ENCODE data around the gene MMP11. TPM values are rescaled to one million over a fixed set of nuclear protein-coding genes. Genes with fewer than 3 reads are reported as not detected.

Gene MMP11
- total and polyA plus RNA-seq, 11 donors: 5.2 to 17.0 (median 10.4) TPM

DNA sequence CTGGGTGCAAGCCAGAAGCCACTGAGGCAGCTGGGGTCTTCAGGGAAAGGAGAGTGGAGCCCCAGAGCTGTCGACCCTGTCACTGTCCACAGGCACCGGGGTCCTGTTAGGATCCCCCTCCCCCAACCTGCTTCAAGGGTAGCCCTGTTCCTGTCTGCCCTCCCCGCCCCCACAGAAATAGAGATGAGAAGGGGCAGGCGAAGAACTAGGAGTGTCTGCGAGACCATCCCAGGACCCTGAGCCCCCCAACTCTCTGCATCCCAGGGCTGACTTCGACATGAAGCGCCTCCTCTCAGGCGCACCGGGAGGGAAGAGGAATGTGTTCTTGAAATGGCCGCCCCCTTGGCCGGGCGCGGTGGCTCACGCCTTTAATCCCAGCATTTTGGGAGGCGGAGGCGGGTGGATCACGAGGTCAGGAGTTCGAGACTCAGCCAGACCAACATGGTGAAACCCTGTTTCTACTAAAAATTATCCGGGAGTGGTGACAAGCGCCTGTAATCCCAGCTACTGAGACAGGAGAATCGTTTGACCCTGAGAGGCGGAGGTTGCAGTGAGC is 21.1 kb upstream of the MMP11 start:
- no peaks in the 10 kb centered on the region for H3K36me3 ChIP-seq
- peak in 1 of 5 donors; percentile 44 for DNase-seq
- peak overlapping the region; percentile 63 to 92 (median 86) for H3K27ac ChIP-seq
- ATAC-seq: peak; percentile 8 to 50 (median 44)
- peaks cover 0 to 22% (median 8%) of the 10 kb centered on the region in 12 donors for H3K4me1 ChIP-seq
- H3K9me3 ChIP-seq: no peaks in the 10 kb centered on the region
- peak overlapping the region; percentile 46 to 81 (median 71) for H3K4me3 ChIP-seq
- intact Hi-C loops (cut with DNase I): loop anchor here in 1 of 10 donors (5.0 kb wide), 1 partner anchor 34 kb away; no protein-coding TSS in a partner anchor
- TF ChIP-seq POLR2A (IDR thresholded peaks at IDR 0.05): no peak
- TF ChIP-seq, protein P1, sequence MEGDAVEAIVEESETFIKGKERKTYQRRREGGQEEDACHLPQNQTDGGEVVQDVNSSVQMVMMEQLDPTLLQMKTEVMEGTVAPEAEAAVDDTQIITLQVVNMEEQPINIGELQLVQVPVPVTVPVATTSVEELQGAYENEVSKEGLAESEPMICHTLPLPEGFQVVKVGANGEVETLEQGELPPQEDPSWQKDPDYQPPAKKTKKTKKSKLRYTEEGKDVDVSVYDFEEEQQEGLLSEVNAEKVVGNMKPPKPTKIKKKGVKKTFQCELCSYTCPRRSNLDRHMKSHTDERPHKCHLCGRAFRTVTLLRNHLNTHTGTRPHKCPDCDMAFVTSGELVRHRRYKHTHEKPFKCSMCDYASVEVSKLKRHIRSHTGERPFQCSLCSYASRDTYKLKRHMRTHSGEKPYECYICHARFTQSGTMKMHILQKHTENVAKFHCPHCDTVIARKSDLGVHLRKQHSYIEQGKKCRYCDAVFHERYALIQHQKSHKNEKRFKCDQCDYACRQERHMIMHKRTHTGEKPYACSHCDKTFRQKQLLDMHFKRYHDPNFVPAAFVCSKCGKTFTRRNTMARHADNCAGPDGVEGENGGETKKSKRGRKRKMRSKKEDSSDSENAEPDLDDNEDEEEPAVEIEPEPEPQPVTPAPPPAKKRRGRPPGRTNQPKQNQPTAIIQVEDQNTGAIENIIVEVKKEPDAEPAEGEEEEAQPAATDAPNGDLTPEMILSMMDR (IDR thresholded peaks at IDR 0.05): no peak
- WGBS, 4 donors: 19 to 41% (median 36%) methylated on average over 16 to 22 of the region's 22 CpGs
- H3K27me3 ChIP-seq: no peaks in the 10 kb centered on the region

DNA sequence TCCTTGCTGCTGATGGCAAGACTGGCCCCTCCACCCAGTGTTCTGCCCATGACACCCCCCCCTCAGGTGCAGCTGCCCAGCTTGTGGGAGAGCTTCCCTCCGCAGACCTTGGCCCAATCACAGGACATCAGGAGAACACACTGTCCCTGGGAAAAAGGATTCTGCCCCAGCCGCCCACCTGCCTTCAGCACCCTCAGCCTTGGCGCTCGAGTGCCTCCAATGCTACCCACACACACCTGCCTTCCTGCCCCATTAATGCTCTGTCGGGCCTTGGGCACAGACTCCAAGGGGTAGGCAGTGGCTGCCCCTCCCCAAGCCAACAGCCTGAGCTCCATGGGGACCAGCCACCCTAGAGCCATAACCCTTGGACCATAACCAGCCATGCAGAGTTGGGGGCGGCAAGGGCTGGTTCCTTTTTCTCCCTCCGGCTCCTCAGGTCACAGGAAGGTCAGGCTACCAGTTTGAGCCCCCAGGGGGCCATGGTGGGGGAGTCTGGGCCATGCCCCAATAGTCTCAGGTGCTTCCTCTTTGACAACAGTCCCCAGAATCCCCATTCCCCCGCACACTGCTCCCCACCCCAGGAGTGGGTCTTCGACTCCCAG is 20.5 kb upstream of the MMP11 start:
- H3K4me3 ChIP-seq: no peak overlapping the region
- DNase-seq: peak in 1 of 5 donors; percentile 48
- H3K4me1 ChIP-seq: peaks cover 0 to 22% (median 8%) of the 10 kb centered on the region in 12 donors
- intact Hi-C loops (cut with DNase I): loop anchor here in 1 of 10 donors (5.0 kb wide), 1 partner anchor 35 kb away; no protein-coding TSS in a partner anchor
- no peak overlapping the region for H3K27ac ChIP-seq
- no peaks in the 10 kb centered on the region for H3K27me3 ChIP-seq
- H3K9me3 ChIP-seq: no peaks in the 10 kb centered on the region
- no peak for ATAC-seq
- H3K36me3 ChIP-seq: no peaks in the 10 kb centered on the region
- TF ChIP-seq, protein P1 (IDR thresholded peaks at IDR 0.05): no peak
- no peak for TF ChIP-seq POLR2A (IDR thresholded peaks at IDR 0.05)
- WGBS, 4 donors: 78 to 89% (median 87%) methylated on average over 9 of the region's 9 CpGs

DNA sequence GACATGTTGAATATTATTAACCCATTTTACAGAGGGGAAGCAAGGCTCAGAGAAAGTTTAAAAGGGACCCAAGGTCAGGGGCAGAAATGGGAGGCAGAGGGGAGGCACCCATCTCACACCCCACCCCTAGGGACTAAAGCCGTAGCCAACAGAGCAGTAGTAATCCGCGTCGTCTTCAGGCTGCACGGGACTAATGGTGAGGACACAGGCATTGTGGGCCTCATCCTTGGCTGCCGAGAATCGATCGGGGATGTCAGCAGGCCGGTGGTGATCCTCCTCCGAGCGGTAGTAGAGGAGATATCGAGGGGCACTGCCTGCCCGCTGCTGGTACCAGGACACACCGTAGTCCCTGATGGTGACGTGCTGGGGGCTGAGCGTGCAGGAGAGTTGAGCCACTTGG is 19.9 kb upstream of the MMP11 start:
- no peak overlapping the region for H3K27ac ChIP-seq
- ATAC-seq (no peak), DNase-seq (peak in 1 of 5 donors; percentile 44)
- intact Hi-C loops (cut with DNase I): loop anchor here in 1 of 10 donors (5.0 kb wide), 1 partner anchor 35 kb away; no protein-coding TSS in a partner anchor
- H3K4me1 ChIP-seq: peaks cover 0 to 22% (median 8%) of the 10 kb centered on the region in 12 donors
- no peaks in the 10 kb centered on the region for H3K36me3 ChIP-seq
- H3K27me3 ChIP-seq: no peaks in the 10 kb centered on the region
- WGBS, 4 donors: 91 to 95% (median 93%) methylated on average over 13 to 16 of the region's 16 CpGs
- no peak for TF ChIP-seq POLR2A (IDR thresholded peaks at IDR 0.05)
- TF ChIP-seq, protein P1 (IDR thresholded peaks at IDR 0.05): no peak
- H3K4me3 ChIP-seq: no peak overlapping the region
- no peaks in the 10 kb centered on the region for H3K9me3 ChIP-seq

DNA sequence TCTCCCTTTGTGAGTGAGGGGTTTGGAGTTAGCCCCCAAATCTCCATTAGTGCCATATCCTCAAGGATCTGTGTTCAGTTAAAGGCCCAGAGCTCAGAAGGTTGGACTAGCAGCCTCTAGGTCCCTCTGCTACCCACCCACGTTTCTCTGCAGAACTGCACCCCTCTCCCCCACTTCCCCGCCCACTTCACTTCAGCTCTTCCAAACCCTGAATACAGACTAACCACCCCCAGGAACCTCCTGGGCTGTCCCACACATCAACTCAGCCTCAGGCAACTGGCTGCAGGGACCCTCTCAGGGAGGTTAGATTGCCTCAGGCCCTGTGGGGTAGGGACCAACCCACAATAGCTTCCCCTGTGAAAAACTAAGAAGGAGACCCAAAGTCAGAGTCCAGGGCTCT is 19.3 kb upstream of the MMP11 start:
- intact Hi-C loops (cut with DNase I): loop anchor here in 1 of 10 donors (5.0 kb wide), 1 partner anchor 36 kb away; no protein-coding TSS in a partner anchor
- H3K9me3 ChIP-seq: no peaks in the 10 kb centered on the region
- DNase-seq (peak in 1 of 5 donors; percentile 19), ATAC-seq (no peak)
- no peaks in the 10 kb centered on the region for H3K36me3 ChIP-seq
- H3K27ac ChIP-seq: no peak overlapping the region
- TF ChIP-seq POLR2A (IDR thresholded peaks at IDR 0.05): no peak
- TF ChIP-seq, protein P1 (IDR thresholded peaks at IDR 0.05): no peak
- H3K4me1 ChIP-seq: peaks cover 0 to 22% (median 8%) of the 10 kb centered on the region in 12 donors
- no peak overlapping the region for H3K4me3 ChIP-seq
- no peaks in the 10 kb centered on the region for H3K27me3 ChIP-seq
- WGBS, 4 donors: 76 to 95% (median 78%) methylated on average over 2 of the region's 2 CpGs
